Measurements from ENCODE around the gene PTTG1. TPM values are rescaled to one million over a fixed set of nuclear protein-coding genes. Genes with fewer than 3 reads are reported as not detected.

The PTTG1 gene
- total RNA-seq, 1 experiment from 2014 or later = 183 TPM

DNA sequence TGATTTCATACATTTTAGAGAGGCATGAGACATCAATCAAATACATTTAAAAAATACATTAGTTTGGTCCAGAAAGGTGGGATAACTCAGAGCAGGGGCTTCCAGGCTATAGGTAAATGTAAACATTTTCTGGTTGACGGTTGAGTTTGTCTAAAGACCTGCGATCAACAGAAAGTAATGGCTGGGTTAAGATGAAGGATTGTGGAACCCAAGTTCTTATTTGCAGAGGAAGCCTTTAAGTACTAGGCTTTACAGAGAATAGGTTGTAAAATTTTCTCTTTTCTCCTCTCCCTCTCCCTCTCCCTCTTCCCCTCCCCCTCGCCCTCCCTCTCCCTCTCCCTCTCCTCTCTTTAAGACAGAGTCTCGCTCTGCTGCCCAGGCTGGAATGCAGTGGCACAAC, 50.8 kb downstream of the PTTG1 start:
- ChIA-PET POLR2A (no interaction called here), CTCF (no interaction called here), RAD21 (ENCODE audit: low non-redundant PET in 1 of 2, low total read pairs in 2 of 2, uncharacterized antibody in 2 of 2, unreplicated experiment in 2 of 2) (no interaction called here)
- Histone ChIP-seq H3K9me2 (ENCODE audit: insufficient read depth) (no peaks in the 10 kb centered on the region), H3K4me3 (replicated peaks in 1 of 2; ENCODE audit: low read depth in 1 of 2, low read length in 2 of 2) (no peak overlapping the region), H3K79me2 (ENCODE audit: insufficient read depth, low read length) (no peaks in the 10 kb centered on the region), H3K4me1 (ENCODE audit: control insufficient read depth in 1 of 2, insufficient read depth in 2 of 2, low read length in 2 of 2) (no peaks in the 10 kb centered on the region), H3K27ac (ENCODE audit: low read depth, low read length) (no peak overlapping the region), H2AFZ (ENCODE audit: low read depth, low read length, poor library complexity, severe bottlenecking) (no peak overlapping the region), H3K27me3 (ENCODE audit: insufficient read depth, low read length) (peaks cover 18% of the 10 kb centered on the region), H3K9me3 (ENCODE audit: control insufficient read depth in 1 of 2, insufficient read depth in 1 of 2, low read depth in 1 of 2, low read length in 2 of 2) (no peaks in the 10 kb centered on the region), H3K36me3 (ENCODE audit: control insufficient read depth in 1 of 2, insufficient read depth in 2 of 2, low read length in 2 of 2) (no peaks in the 10 kb centered on the region), H3K4me2 (ENCODE audit: low read length) (no peak overlapping the region), H3K9ac (ENCODE audit: low read length) (no peak overlapping the region), H4K20me1 (ENCODE audit: insufficient read depth) (no peaks in the 10 kb centered on the region)
- no peak for DNase-seq (ENCODE audit: low read depth, low spot score)
- no TSS peak for BruUV-seq (replicated peaks)
- intact Hi-C loops (cut with micrococcal nuclease) = no loop called here
- no peak for TF ChIP-seq CTCF (IDR thresholded peaks at IDR 0.05 in 2 of 3, conservative IDR thresholded peaks at IDR 0.05 in 1 of 3; ENCODE audit: borderline replicate concordance in 1 of 3, insufficient read depth in 1 of 3, low read depth in 2 of 3, low read length in 2 of 3)
- no peak for TF ChIP-seq CEBPB (IDR thresholded peaks at IDR 0.05; ENCODE audit: low read depth)
- TF ChIP-seq CBX3 (IDR thresholded peaks at IDR 0.05; ENCODE audit: low read depth) = no peak
- no peak for TF ChIP-seq SRF (IDR thresholded peaks at IDR 0.05; ENCODE audit: low read depth)
- no peak for TF ChIP-seq JUND (IDR thresholded peaks at IDR 0.05)
- no peak for TF ChIP-seq MAX (IDR thresholded peaks at IDR 0.05)
- ATAC-seq = no peak

GRCh38 chr5:160473681-160474080, 52.0 kb downstream of the PTTG1 start:
- ChIA-PET POLR2A (no interaction called here), RAD21 (ENCODE audit: low non-redundant PET in 1 of 2, low total read pairs in 2 of 2, uncharacterized antibody in 2 of 2, unreplicated experiment in 2 of 2) (no interaction called here), CTCF (interaction anchor here (1.5 kb wide), 1 partner anchor 34 kb away, joined by 3 read pairs; no protein-coding TSS in a partner anchor)
- BruUV-seq (replicated peaks) = no TSS peak
- Histone ChIP-seq H4K20me1 (ENCODE audit: insufficient read depth) (no peaks in the 10 kb centered on the region), H3K27ac (ENCODE audit: low read depth, low read length) (no peak overlapping the region), H2AFZ (ENCODE audit: low read depth, low read length, poor library complexity, severe bottlenecking) (no peak overlapping the region), H3K36me3 (ENCODE audit: control insufficient read depth in 1 of 2, insufficient read depth in 2 of 2, low read length in 2 of 2) (no peaks in the 10 kb centered on the region), H3K79me2 (ENCODE audit: insufficient read depth, low read length) (no peaks in the 10 kb centered on the region), H3K9me3 (ENCODE audit: control insufficient read depth in 1 of 2, insufficient read depth in 1 of 2, low read depth in 1 of 2, low read length in 2 of 2) (no peaks in the 10 kb centered on the region), H3K4me1 (ENCODE audit: control insufficient read depth in 1 of 2, insufficient read depth in 2 of 2, low read length in 2 of 2) (no peaks in the 10 kb centered on the region), H3K4me3 (replicated peaks in 1 of 2; ENCODE audit: low read depth in 1 of 2, low read length in 2 of 2) (no peak overlapping the region), H3K27me3 (ENCODE audit: insufficient read depth, low read length) (peaks cover 18% of the 10 kb centered on the region), H3K9me2 (ENCODE audit: insufficient read depth) (no peaks in the 10 kb centered on the region), H3K4me2 (ENCODE audit: low read length) (no peak overlapping the region), H3K9ac (ENCODE audit: low read length) (no peak overlapping the region)
- no peak for ATAC-seq
- TF ChIP-seq FOSL1 (IDR thresholded peaks at IDR 0.05; ENCODE audit: low read depth) (no peak), MAX (IDR thresholded peaks at IDR 0.05) (no peak)
- TF ChIP-seq, protein P1, sequence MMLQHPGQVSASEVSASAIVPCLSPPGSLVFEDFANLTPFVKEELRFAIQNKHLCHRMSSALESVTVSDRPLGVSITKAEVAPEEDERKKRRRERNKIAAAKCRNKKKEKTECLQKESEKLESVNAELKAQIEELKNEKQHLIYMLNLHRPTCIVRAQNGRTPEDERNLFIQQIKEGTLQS (IDR thresholded peaks at IDR 0.05) = no peak
- DNase-seq (ENCODE audit: low read depth, low spot score) = no peak
- intact Hi-C loops (cut with micrococcal nuclease) = no loop called here
